HG03432 (cell line): ENCODE results near the gene CHD6.

Source experiments
- ATAC-seq: cut with Tn5 transposase; IDR thresholded peaks from one replicate; pipeline ENCODE4 v1.9.1; 2021; ENCODE audit warnings: mild to moderate bottlenecking, moderate library complexity; ENCODE audit not compliant: unreplicated experiment

The CHD6 gene

GRCh38 chr20:41436679-41437078, 181.5 kb downstream of the CHD6 start:
- ATAC-seq, result no peak

- ATAC-seq, result no peak
Observed at GRCh38 chr20:41433203-41433602, 185.0 kb downstream of the CHD6 start.

GRCh38 chr20:41432746-41433145, 185.4 kb downstream of the CHD6 start:
- ATAC-seq, result peak; percentile 45

GRCh38 chr20:41428285-41428684, 189.9 kb downstream of the CHD6 start:
- no peak for ATAC-seq

- ATAC-seq, result no peak
Observed at GRCh38 chr20:41427833-41428232, 190.3 kb downstream of the CHD6 start.

- no peak for ATAC-seq
Observed at GRCh38 chr20:41426976-41427375, 191.2 kb downstream of the CHD6 start.

GRCh38 chr20:41426086-41426830, 191.9 kb downstream of the CHD6 start:
- no peak for ATAC-seq

- ATAC-seq, result no peak
Observed at GRCh38 chr20:41425180-41425884, 192.8 kb downstream of the CHD6 start.

- ATAC-seq, result no peak
Observed at GRCh38 chr20:41424546-41424945, 193.6 kb downstream of the CHD6 start.

GRCh38 chr20:41424011-41424410, 194.2 kb downstream of the CHD6 start:
- no peak for ATAC-seq

- no peak for ATAC-seq
Observed at GRCh38 chr20:41422953-41423352, 195.2 kb downstream of the CHD6 start.

- no peak for ATAC-seq
Observed at GRCh38 chr20:41418739-41419293, 199.4 kb downstream of the CHD6 start.

GRCh38 chr20:41418031-41418430, 200.1 kb downstream of the CHD6 start:
- ATAC-seq, result no peak

- ATAC-seq, result no peak
Observed at GRCh38 chr20:41415191-41415590, 203.0 kb downstream of the CHD6 start.

- ATAC-seq, result no peak
Observed at GRCh38 chr20:41413169-41413568, 205.0 kb downstream of the CHD6 start.

GRCh38 chr20:41412324-41413120, 205.7 kb downstream of the CHD6 start:
- no peak for ATAC-seq

- no peak for ATAC-seq
Observed at GRCh38 chr20:41411391-41411847, 206.8 kb downstream of the CHD6 start.

GRCh38 chr20:41408986-41409385, 209.2 kb downstream of the CHD6 start:
- ATAC-seq, result no peak

GRCh38 chr20:41408156-41408794, 209.9 kb downstream of the CHD6 start:
- ATAC-seq, result peak; percentile 87

- no peak for ATAC-seq
Observed at GRCh38 chr20:41407607-41408006, 210.6 kb downstream of the CHD6 start.
